ENCODE data around the gene TRANK1. TPM values are rescaled to one million over a fixed set of nuclear protein-coding genes. Genes with fewer than 3 reads are reported as not detected.

TRANK1 gene
- total and polyA plus RNA-seq, 2 of the 4 experiments (the other 2 are of a cell fraction) = 7.9 to 12.7 TPM

GRCh38 chr3:36876181-36876936 lies 68.5 kb downstream of the TRANK1 start:
- no peak for ATAC-seq (ENCODE audit: low read depth)

More at GRCh38 chr3:36876181-36876936, 68.5 kb downstream of the TRANK1 start:
- Histone ChIP-seq H2AFZ (replicated peaks; ENCODE audit: low read length, poor library complexity) (peak overlapping the region; percentile 5), H3K9me3 (ENCODE audit: control insufficient read depth, insufficient read depth, low read length) (no peaks in the 10 kb centered on the region), H3K4me3 (ENCODE audit: insufficient read depth, low read depth, low read length) (no peak overlapping the region), H3K56ac (ENCODE audit: extremely low read depth, insufficient read depth, low read length) (no peak overlapping the region), H2AK5ac (ENCODE audit: low read depth, low read length) (no peak overlapping the region), H3K18ac (ENCODE audit: low read depth, low read length) (no peak overlapping the region), H4K8ac (ENCODE audit: low read depth in 2 of 2, low read length in 2 of 2) (no peak overlapping the region), H3K23ac (ENCODE audit: low read depth, low read length) (no peak overlapping the region), H2BK120ac (ENCODE audit: low read depth, low read length) (no peak overlapping the region), H3K27me3 (ENCODE audit: control insufficient read depth, insufficient read depth, low read length) (no peaks in the 10 kb centered on the region), H3K9ac (ENCODE audit: low read depth, low read length) (no peak overlapping the region), H3K4me2 (ENCODE audit: low read depth, low read length) (no peak overlapping the region), H3K14ac (replicated peaks; ENCODE audit: low read depth, low read length) (no peak overlapping the region), H3K79me1 (ENCODE audit: low read depth in 1 of 2, low read length in 2 of 2) (no peaks in the 10 kb centered on the region), H4K91ac (ENCODE audit: insufficient read depth, low read depth, low read length) (no peak overlapping the region), H4K5ac (ENCODE audit: low read depth, low read length) (no peak overlapping the region), H4K20me1 (ENCODE audit: insufficient read depth, low read length) (no peaks in the 10 kb centered on the region), H3K27ac (ENCODE audit: insufficient read depth, low read length) (no peak overlapping the region), H3K36me3 (ENCODE audit: control insufficient read depth, insufficient read depth, low read length) (no peaks in the 10 kb centered on the region), H3K4me1 (ENCODE audit: control insufficient read depth, insufficient read depth, low read length) (no peaks in the 10 kb centered on the region), H2BK5ac (ENCODE audit: low read depth, low read length, poor library complexity, severe bottlenecking) (no peak overlapping the region), H2AK9ac (replicated peaks; ENCODE audit: low read depth, low read length, poor library complexity) (no peak overlapping the region), H3K9me1 (ENCODE audit: insufficient read depth, low read length) (no peaks in the 10 kb centered on the region), H3K4ac (ENCODE audit: low read depth, low read length) (no peak overlapping the region), H2BK15ac (ENCODE audit: low read depth, low read length) (no peak overlapping the region), H2BK20ac (ENCODE audit: low read depth, low read length) (no peak overlapping the region)
- TF ChIP-seq, protein P1, sequence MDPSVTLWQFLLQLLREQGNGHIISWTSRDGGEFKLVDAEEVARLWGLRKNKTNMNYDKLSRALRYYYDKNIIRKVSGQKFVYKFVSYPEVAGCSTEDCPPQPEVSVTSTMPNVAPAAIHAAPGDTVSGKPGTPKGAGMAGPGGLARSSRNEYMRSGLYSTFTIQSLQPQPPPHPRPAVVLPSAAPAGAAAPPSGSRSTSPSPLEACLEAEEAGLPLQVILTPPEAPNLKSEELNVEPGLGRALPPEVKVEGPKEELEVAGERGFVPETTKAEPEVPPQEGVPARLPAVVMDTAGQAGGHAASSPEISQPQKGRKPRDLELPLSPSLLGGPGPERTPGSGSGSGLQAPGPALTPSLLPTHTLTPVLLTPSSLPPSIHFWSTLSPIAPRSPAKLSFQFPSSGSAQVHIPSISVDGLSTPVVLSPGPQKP (IDR thresholded peaks at IDR 0.05; ENCODE audit: borderline replicate concordance, low read depth, low read length) = no peak
- TF ChIP-seq USF2 (IDR thresholded peaks at IDR 0.05; ENCODE audit: low read depth, low read length) (no peak), NFE2L2 (IDR thresholded peaks at IDR 0.05; ENCODE audit: low read depth, low read length) (no peak), SMC3 (IDR thresholded peaks at IDR 0.05; ENCODE audit: low read depth, low read length) (no peak), BHLHE40 (IDR thresholded peaks at IDR 0.05; ENCODE audit: low read depth, low read length) (no peak), RCOR1 (IDR thresholded peaks at IDR 0.05; ENCODE audit: insufficient replicate concordance, low read length) (no peak), MAFK (IDR thresholded peaks at IDR 0.05; ENCODE audit: low read depth, low read length) (no peak), CEBPB (IDR thresholded peaks at IDR 0.05; ENCODE audit: low read depth, low read length) (no peak), FOS (IDR thresholded peaks at IDR 0.05; ENCODE audit: low read depth, low read length) (no peak), CHD1 (IDR thresholded peaks at IDR 0.05; ENCODE audit: low read depth, low read length) (no peak), MXI1 (IDR thresholded peaks at IDR 0.05; ENCODE audit: borderline replicate concordance, low read depth, low read length) (no peak), POLR2A (IDR thresholded peaks at IDR 0.05; ENCODE audit: low read depth, low read length) (no peak), MAZ (IDR thresholded peaks at IDR 0.05; ENCODE audit: borderline replicate concordance, low read depth, low read length) (no peak), RAD21 (IDR thresholded peaks at IDR 0.05; ENCODE audit: low read length) (no peak), RFX5 (IDR thresholded peaks at IDR 0.05; ENCODE audit: low read depth, low read length) (no peak)
- TF ChIP-seq, protein P2, sequence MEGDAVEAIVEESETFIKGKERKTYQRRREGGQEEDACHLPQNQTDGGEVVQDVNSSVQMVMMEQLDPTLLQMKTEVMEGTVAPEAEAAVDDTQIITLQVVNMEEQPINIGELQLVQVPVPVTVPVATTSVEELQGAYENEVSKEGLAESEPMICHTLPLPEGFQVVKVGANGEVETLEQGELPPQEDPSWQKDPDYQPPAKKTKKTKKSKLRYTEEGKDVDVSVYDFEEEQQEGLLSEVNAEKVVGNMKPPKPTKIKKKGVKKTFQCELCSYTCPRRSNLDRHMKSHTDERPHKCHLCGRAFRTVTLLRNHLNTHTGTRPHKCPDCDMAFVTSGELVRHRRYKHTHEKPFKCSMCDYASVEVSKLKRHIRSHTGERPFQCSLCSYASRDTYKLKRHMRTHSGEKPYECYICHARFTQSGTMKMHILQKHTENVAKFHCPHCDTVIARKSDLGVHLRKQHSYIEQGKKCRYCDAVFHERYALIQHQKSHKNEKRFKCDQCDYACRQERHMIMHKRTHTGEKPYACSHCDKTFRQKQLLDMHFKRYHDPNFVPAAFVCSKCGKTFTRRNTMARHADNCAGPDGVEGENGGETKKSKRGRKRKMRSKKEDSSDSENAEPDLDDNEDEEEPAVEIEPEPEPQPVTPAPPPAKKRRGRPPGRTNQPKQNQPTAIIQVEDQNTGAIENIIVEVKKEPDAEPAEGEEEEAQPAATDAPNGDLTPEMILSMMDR (conservative IDR thresholded peaks at IDR 0.05; ENCODE audit: low read depth, low read length) = no peak
- WGBS, 2 experiments (ENCODE audit: extremely low coverage in 2 of 2, insufficient read length in 1 of 2) = 60% methylated on average over 3 of the region's 7 CpGs; no CpG with 5 or more reads in 1 of the 2 experiments
- intact Hi-C loops (cut with micrococcal nuclease) (no loop called here), in situ Hi-C loops (cut with MboI; ENCODE audit: low sequenced_read_pairs) (no loop called here), dilution Hi-C loops (cut with HindIII; ENCODE audit: low sequenced_read_pairs, unreplicated experiment) (no loop called here)
- DNase-seq = no peak
- BruUV-seq (replicated peaks) = no TSS peak
- ChIA-PET POLR2A (ENCODE audit: unreplicated experiment) (no interaction called here), CTCF (no interaction called here)

Data from IMR-90 (cell line).